Activated CD4-positive, alpha-beta T cell treated with anti-CD3 and anti-CD28 coated beads for 1 hour (primary cell): ENCODE data around the gene PVR.
"Not testable (repeated sequence)": the region's sequence is repeated elsewhere in the genome, so short reads cannot be mapped to it uniquely, and the experiment has no call there.

Source experiments
- DNase-seq: peaks from one replicate; pipeline ENCODE4 v3.0.0-alpha.2; 2020

The PVR gene

DNA sequence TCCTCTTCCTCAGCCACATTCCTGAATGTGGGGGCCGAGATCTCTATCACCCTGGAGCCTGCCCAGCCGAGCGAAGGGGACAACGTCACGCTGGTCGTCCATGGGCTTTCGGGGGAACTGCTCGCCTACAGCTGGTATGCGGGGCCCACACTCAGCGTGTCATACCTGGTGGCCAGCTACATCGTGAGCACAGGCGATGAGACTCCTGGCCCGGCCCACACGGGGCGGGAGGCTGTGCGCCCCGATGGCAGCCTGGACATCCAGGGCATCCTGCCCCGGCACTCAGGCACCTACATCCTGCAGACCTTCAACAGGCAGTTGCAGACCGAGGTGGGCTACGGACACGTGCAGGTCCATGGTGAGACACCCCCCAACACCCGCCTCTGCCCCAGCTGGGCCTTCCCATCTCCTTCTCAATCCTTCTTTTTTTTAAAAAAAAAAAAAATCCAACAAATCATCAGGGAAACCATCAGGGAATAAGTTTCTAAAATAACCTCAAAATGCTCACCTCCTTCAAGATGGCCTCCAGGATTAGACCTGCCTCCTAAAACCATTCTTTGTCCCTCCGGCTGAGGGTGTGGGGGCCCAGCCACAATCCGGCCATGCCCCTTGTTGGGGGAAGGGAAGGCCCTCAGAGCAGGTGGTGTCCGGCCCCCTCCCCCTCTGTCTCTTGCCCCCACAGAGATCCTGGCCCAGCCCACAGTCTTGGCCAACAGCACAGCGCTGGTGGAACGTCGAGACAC lies 59.8 kb downstream of the PVR start:
- no peak for DNase-seq

DNA sequence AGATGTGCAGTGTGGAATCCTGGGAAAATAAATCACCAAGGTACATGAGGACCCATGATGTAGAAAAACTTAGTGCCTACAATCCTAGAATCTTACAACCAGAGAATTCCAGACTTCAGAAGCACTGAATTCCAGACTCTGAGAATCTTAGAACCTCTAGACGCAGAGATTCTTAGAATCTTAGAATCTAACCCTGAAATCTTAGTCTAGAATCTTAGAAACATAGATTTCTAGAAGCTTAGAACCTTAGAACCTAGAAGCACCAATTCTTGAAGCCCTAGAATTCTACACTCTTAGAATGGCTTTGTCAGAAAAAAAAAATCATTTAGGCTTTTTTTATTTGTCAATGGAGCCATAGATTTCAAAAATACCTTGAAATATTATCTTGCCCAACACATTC lies 61.3 kb downstream of the PVR start:
- no peak for DNase-seq

DNA sequence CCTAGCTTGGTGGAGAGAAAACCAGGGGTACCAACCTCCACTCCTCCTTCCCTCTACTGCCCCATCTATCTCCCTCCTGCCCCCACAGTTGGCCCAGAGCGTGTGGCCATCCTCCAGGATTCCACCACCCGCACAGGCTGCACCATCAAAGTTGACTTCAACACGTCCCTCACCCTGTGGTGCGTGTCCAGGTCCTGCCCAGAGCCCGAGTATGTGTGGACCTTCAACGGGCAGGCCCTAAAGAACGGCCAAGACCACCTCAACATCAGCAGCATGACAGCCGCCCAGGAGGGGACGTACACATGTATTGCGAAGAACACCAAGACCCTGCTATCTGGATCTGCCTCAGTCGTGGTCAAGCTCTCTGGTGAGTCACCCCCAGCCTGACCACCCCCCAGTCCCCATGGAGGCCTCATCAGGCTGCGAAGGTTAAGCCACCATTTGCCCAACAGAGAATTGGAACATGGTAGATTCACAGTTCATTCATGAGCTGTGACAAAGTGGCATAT lies 61.8 kb downstream of the PVR start:
- DNase-seq, result no peak

DNA sequence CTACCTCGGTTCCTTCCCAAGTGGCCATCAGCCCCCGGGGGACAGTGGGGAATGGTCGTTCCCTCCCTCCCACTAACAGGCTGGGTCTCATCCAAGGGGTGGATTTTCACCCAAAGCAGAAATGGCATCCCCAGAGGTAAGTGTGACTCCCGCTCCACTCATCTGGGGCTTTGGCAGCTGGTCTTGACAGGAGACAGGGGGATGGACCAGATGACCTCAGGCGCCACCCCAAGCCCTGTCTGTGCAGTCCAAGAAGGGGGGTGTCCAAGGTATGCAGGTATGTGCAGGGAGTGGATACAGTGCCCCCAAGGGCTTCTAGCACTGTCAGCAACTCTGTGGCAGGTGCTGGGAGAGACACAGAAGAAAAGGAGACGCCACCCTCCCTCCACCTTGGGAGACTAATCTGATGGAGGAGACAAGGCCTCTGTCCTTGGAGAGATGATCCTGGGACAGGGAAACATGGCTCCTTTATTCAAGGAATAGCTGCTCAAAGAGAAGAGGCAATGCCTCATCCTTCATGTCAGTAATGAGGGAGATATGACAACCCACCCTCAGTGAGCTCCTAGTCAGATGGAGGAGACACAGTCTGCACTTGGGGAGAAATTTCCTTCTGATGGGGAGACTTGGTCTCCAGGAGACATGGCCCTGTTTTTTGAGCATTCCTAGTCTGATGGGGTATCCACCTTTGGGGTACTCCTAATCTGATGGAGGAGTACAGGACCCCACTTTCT lies 63.0 kb downstream of the PVR start:
- DNase-seq, result no peak

DNA sequence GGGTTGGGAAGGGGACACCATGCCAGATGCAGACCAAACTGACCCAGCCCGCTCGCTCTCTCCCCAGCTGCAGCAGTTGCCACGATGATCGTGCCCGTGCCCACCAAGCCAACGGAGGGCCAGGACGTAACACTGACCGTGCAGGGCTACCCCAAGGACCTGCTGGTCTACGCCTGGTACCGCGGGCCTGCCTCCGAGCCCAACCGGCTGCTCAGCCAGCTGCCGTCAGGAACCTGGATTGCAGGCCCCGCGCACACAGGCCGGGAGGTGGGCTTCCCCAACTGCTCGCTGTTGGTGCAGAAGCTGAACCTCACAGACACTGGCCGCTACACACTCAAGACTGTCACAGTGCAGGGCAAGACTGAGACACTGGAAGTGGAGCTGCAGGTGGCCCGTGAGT lies 64.1 kb downstream of the PVR start:
- DNase-seq, result no peak

DNA sequence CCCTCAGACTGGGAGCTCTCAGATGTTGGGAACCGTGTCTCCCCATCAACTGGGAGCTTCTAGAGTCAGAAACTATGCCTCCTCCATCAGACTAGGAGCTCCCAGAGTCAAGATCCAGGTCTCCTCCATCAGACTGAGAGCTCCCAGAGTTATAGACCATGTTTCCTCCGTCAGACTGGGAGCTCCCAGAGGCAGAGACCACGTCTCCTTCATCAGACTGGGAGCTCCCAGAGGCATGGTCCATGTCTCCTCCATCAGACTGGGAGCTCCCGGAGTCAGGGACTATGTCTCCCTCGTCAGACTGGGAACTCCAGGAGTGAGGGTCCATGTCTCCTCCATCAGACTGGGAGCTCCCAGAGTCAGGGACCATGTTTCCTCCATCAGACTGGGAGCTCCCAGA lies 65.2 kb downstream of the PVR start:
- DNase-seq, result no peak

DNA sequence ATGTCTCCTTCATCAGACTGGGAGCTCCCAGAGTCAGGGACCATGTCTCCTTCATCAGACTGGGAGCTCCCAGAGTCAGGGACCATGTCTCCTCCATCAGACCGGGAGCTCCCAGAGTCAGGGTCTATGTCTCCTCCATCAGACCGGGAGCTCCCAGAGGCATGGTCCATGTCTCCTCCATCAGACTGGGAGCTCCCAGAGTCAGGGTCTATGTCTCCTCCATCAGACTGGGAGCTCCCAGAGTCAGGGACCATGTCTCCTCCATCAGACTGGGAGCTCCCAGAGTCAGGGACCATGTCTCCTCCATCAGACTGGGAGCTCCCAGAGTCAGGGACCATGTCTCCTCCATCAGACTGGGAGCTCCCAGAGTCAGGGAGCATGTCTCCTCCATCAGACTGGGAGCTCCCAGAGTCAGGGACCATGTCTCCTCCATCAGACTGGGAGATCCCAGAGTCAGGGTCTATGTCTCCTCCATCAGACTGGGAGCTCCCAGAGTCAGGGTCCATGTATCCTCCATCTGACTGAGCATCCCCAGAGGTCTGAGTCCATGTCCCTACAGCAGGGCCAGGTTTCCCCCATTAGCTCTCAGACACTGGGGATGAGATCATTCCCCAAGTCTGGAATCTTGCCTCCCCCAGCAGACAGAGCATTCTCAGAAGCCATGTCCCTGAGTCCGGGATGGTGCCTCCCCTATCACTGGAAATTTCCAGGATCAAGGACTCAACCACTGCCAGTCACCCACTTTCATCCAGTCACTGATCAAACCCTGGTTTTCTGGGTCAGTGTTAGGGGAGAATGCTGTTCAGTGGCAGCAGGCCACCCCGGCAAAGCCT lies 65.9 kb downstream of the PVR start:
- DNase-seq, result not testable (repeated sequence)

DNA sequence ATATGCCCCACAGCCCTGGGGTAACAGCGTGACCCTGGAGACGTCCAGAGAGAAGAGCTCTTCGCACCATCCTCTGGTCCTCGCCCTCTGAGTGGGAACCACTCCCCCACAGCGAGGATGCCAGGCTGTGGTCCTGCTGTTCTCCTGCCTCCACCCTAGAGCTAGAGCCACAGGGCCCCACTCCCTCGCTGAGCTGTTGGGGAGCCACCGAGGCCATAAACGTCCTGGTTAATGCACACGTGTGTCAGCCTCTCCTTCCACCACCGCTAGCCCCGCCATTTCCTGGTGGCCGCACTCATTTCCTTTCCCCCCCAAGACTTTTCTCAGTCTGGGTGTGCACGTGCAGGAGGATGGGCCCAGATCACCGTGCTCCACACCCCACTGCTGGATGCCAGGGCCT lies 66.8 kb downstream of the PVR start:
- no peak for DNase-seq

DNA sequence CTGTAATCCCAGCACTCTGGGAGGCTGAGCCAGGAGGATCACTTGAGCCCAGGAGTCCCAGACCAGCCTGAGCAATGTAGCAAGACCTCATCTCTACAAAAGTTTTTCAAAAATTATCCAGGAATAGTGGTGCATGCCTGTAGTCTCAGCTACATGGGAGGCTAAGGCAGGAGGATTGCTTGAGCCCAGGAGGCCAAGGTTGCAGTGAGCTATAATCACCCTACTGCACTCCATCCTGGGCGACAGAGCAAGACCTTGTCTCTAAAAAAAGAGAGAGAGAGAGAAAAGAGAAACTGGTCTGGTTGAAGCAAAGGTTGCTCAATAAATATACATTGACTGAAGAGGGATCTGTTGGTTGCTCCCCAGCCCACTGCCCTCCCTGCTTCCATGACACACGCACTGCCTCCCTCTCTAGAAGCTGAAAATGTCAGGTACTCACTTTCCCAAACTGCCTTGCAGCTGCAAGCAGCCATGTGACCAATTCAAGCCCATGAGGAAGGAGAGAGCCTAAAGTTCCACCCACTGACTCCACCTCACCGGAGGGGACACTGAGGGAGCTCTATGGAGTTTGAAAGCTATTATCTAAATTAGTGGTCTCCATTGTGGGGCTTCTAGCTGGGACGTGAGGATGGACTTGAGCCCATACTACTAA lies 69.3 kb downstream of the PVR start:
- DNase-seq, result no peak
